ENCODE measurements around the gene INTU.

INTU gene

GRCh38 chr4:127759893-127760292, 127.1 kb downstream of the INTU start:
- no peak overlapping the region for H3K4me3 ChIP-seq (replicated peaks; ENCODE audit: insufficient read depth, low read length)
- no peak for DNase-seq (ENCODE audit: low read depth in 1 of 2, low spot score in 1 of 2)
- no peaks in the 10 kb centered on the region for H3K27me3 ChIP-seq (ENCODE audit: insufficient read depth, poor library complexity, severe bottlenecking)
- H3K27ac ChIP-seq (replicated peaks): no peak overlapping the region
- no peak for TF ChIP-seq POLR2AphosphoS5 (IDR thresholded peaks at IDR 0.05; ENCODE audit: low read depth)

DNA sequence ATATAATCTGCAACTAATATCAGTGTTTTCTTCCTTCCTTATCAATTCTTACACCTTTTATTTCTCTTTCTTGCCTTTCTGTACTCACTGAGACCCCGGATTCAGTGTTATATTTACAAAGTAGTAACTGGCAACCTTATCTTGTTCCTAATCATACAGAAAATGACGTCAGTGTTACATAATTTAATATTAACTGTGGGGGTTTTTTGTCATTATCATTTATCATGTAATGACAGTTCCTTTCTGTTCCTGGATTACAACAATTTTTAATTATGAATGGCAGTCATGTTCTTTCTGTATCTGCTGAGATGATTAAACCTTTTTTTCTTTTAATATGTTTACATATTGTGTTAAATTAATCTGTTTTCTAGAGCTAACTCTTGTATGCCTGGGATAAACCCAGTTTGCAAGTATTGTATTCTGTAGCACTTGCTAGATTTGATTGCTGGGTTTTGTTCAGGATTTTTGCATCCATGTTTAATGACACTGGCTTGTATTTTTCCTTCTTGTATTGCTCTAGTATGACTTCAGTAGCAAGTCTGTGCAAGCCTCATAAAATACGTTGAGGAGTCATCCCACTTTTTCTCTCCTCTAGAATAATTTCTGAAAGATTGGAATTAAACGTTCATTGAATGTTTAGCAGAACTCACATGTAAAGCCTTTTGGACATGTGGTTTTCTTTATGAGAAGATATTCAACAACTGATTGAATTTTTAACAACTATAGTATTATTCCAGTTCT, 138.9 kb downstream of the INTU start:
- Histone ChIP-seq H3K27ac (replicated peaks) (no peak overlapping the region), H3K4me3 (replicated peaks; ENCODE audit: insufficient read depth, low read length) (no peak overlapping the region), H3K27me3 (ENCODE audit: insufficient read depth, poor library complexity, severe bottlenecking) (no peaks in the 10 kb centered on the region)
- DNase-seq (ENCODE audit: low read depth in 1 of 2, low spot score in 1 of 2): no peak
- TF ChIP-seq CTCF (IDR thresholded peaks at IDR 0.05; ENCODE audit: insufficient read depth, low read length): no peak
- TF ChIP-seq POLR2AphosphoS5 (IDR thresholded peaks at IDR 0.05; ENCODE audit: low read depth): no peak
- TF ChIP-seq GABPA (IDR thresholded peaks at IDR 0.05; ENCODE audit: low read depth): no peak
- TF ChIP-seq, protein P1, sequence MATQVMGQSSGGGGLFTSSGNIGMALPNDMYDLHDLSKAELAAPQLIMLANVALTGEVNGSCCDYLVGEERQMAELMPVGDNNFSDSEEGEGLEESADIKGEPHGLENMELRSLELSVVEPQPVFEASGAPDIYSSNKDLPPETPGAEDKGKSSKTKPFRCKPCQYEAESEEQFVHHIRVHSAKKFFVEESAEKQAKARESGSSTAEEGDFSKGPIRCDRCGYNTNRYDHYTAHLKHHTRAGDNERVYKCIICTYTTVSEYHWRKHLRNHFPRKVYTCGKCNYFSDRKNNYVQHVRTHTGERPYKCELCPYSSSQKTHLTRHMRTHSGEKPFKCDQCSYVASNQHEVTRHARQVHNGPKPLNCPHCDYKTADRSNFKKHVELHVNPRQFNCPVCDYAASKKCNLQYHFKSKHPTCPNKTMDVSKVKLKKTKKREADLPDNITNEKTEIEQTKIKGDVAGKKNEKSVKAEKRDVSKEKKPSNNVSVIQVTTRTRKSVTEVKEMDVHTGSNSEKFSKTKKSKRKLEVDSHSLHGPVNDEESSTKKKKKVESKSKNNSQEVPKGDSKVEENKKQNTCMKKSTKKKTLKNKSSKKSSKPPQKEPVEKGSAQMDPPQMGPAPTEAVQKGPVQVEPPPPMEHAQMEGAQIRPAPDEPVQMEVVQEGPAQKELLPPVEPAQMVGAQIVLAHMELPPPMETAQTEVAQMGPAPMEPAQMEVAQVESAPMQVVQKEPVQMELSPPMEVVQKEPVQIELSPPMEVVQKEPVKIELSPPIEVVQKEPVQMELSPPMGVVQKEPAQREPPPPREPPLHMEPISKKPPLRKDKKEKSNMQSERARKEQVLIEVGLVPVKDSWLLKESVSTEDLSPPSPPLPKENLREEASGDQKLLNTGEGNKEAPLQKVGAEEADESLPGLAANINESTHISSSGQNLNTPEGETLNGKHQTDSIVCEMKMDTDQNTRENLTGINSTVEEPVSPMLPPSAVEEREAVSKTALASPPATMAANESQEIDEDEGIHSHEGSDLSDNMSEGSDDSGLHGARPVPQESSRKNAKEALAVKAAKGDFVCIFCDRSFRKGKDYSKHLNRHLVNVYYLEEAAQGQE (IDR thresholded peaks at IDR 0.05; ENCODE audit: insufficient replicate concordance, low read depth): no peak
- no peak for TF ChIP-seq SPI1 (IDR thresholded peaks at IDR 0.05; ENCODE audit: borderline replicate concordance, low read depth)

DNA sequence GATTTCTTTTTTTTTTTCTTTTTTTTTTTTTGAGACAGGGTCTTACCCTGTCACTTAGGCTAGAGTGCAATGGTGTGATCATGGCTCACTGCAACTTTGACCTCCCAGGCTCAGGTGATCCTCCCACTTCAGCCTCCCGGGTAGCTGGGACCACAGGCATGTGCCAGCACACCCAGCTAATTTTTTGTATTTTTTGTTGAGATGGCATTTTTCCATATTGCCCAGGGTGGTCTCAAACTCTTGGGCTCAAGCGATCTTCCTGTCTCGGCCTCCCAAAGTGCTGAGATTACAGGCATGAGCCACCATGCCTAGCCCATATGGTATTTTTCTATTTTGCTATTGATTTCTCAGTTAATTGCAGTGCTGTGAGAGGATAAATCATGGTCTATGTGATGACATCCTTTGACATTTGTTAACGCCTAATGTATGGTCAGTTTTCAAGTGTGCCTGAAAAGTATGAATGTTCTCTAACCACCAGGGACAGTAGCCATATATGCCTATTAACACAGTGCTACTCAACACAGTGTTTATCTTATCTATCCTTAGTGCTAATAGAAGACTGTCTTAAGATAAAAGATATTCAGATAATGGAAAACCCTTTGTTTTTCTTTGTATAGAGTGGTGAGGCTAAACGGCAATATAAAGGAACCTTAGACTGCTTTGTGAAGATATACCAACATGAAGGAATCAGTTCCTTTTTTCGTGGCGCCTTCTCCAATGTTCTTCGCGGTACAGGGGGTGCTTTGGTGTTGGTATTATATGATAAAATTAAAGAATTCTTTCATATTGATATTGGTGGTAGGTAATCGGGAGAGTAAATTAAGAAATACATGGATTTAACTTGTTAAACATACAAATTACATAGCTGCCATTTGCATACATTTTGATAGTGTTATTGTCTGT, 140.3 kb downstream of the INTU start:
- DNase-seq (ENCODE audit: low read depth in 1 of 2, low spot score in 1 of 2): no peak
- no peak overlapping the region for H3K4me3 ChIP-seq (replicated peaks; ENCODE audit: insufficient read depth, low read length)
- H3K27me3 ChIP-seq (ENCODE audit: insufficient read depth, poor library complexity, severe bottlenecking): no peaks in the 10 kb centered on the region
- no peak overlapping the region for H3K27ac ChIP-seq (replicated peaks)
- TF ChIP-seq, protein P1 (IDR thresholded peaks at IDR 0.05; ENCODE audit: insufficient replicate concordance, low read depth): no peak
- TF ChIP-seq POLR2AphosphoS5 (IDR thresholded peaks at IDR 0.05; ENCODE audit: low read depth): no peak
- TF ChIP-seq CTCF (IDR thresholded peaks at IDR 0.05; ENCODE audit: insufficient read depth, low read length): no peak
- no peak for TF ChIP-seq SPI1 (IDR thresholded peaks at IDR 0.05; ENCODE audit: borderline replicate concordance, low read depth)
- no peak for TF ChIP-seq GABPA (IDR thresholded peaks at IDR 0.05; ENCODE audit: low read depth)

DNA sequence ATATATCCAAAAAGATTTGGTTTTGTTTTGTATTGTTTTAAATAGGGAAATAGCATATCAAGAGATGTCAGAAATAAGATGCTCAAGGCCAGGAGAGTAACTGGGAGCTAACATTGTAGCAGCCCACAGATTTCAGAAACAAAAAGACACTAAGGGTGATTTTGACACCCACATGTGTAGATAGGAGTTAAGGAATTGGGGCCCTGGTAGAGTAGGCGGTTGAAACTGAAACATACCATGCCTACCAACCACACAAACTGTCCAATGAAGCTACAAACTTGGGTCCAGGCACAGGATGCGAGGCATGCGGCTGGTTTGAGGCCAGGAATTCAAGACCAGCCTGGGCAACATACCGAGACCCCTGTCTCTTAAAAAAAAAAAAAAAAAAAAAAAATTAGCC, 143.1 kb downstream of the INTU start:
- H3K27me3 ChIP-seq (ENCODE audit: insufficient read depth, poor library complexity, severe bottlenecking): no peaks in the 10 kb centered on the region
- no peak overlapping the region for H3K4me3 ChIP-seq (replicated peaks; ENCODE audit: insufficient read depth, low read length)
- H3K27ac ChIP-seq (replicated peaks): no peak overlapping the region
- DNase-seq (ENCODE audit: low read depth in 1 of 2, low spot score in 1 of 2): no peak
- TF ChIP-seq, protein P1 (IDR thresholded peaks at IDR 0.05; ENCODE audit: insufficient replicate concordance, low read depth): no peak
- TF ChIP-seq CTCF (IDR thresholded peaks at IDR 0.05; ENCODE audit: insufficient read depth, low read length) (no peak), GABPA (IDR thresholded peaks at IDR 0.05; ENCODE audit: low read depth) (no peak), SPI1 (IDR thresholded peaks at IDR 0.05; ENCODE audit: borderline replicate concordance, low read depth) (no peak), POLR2AphosphoS5 (IDR thresholded peaks at IDR 0.05; ENCODE audit: low read depth) (no peak)
